ENCODE results near the gene USP5. TPM values are rescaled to one million over a fixed set of nuclear protein-coding genes. Genes with fewer than 3 reads are reported as not detected.
A peak's percentile ranks its signal among the peaks of the same experiment; 100 is the strongest.

Gene USP5
- total and polyA plus RNA-seq, 2 donors (not counting 3 experiments of a cell fraction or from before 2014, with no cell fraction given): 68.9 to 135 TPM

DNA sequence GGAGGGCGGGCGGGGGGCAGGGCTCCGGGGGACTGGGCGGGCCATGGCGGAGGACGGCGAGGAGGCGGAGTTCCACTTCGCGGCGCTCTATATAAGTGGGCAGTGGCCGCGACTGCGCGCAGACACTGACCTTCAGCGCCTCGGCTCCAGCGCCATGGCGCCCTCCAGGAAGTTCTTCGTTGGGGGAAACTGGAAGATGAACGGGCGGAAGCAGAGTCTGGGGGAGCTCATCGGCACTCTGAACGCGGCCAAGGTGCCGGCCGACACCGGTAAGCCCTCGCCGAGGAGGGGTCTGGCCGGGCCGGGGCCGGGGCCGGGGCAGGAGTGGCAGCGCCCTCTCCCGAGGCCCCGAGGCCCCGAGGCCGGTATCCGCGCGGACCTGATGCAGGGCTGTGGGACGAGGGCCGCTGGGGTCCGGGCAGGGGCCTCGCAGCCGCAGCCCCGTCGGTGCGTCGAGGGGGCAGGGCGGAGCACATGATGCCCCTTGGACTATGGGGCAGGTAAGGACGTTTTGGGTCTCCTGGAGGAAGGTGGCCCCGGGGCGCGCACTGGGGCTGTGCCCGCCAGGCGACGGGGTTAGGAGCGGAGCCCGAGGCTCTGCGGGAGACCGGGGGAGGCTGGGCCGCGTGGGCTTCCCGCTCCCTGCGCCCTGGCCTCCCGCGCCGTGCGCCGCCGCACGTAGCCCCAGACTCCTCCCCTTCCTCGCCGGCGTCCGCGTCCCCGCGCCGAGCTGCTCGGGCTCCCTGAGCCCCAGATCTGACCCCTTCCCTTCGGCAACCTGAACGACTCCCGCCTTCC, 15.7 kb downstream of the USP5 start, which contains the start of gene TPI1:
Gene TPI1, plus strand, starts transcription at position 119 of the 798 bp plus-strand sequence. Its CDS starts 36 bp downstream, at position 155.
- CTCF ChIA-PET: interaction anchor here (0.8 to 3.9 kb wide), 8 partner anchors 15 to 241 kb away, joined by 3 to 43 read pairs (median 12); partner anchors contain the start of genes C1RL, CDCA3, MLF2 and USP5
- intact Hi-C loops (cut with micrococcal nuclease): loop anchor here (1.0 kb wide), 1 partner anchor 15 kb away; the partner anchor contains the start of gene USP5

More for the DNA sequence above, 15.7 kb downstream of the USP5 start, which contains the start of gene TPI1:
- Histone ChIP-seq H3K27ac (ENCODE audit: insufficient read depth, low read depth, low read length) (peak within 1 kb of the TSS; percentile 43), H3K4me1 (ENCODE audit: control insufficient read depth, extremely low read depth, insufficient read depth, low read length) (peaks cover 32% of the 10 kb centered on the region), H4K20me1 (replicated peaks; ENCODE audit: control insufficient read depth, extremely low read depth, insufficient read depth, low read length) (no peaks in the 10 kb centered on the region), H2AFZ (ENCODE audit: low read depth, low read length) (peak within 1 kb of the TSS; percentile 68), H3K9ac (replicated peaks; ENCODE audit: extremely low read depth, insufficient read depth, low read length) (peak within 1 kb of the TSS; percentile 67), H3K4me3 (replicated peaks in 1 of 3; ENCODE audit: insufficient read depth in 1 of 3, low read depth in 1 of 3, low read length in 3 of 3) (peak within 1 kb of the TSS; percentile 60 to 95 (median 75)), H3K4me2 (ENCODE audit: insufficient read depth, low read length) (peak within 1 kb of the TSS; percentile 75), H3K9me1 (replicated peaks; ENCODE audit: control insufficient read depth, extremely low read depth, insufficient read depth, low read length) (no peaks in the 10 kb centered on the region), H3K36me3 (ENCODE audit: control insufficient read depth in 2 of 2, extremely low read depth in 1 of 2, insufficient read depth in 2 of 2, low read length in 2 of 2) (peaks cover 2 to 33% of the 10 kb centered on the region in 2 experiments), H3K9me3 (replicated peaks; ENCODE audit: control insufficient read depth, insufficient read depth, low read length) (no peaks in the 10 kb centered on the region), H3K79me2 (ENCODE audit: control insufficient read depth, insufficient read depth, low read length) (peaks cover 37% of the 10 kb centered on the region), H3K27me3 (ENCODE audit: control insufficient read depth in 2 of 2, insufficient read depth in 2 of 2, low read length in 2 of 2) (no peaks in the 10 kb centered on the region)
- peak; percentile 86 for FAIRE-seq
- POLR2A ChIA-PET: interaction anchor here (0.6 to 2.4 kb wide), 17 partner anchors 15 to 794 kb away, joined by 3 to 48 read pairs (median 4); partner anchors contain the start of genes C12orf57, CDCA3, LRRC23 and MLF2
- dilution Hi-C loops (cut with MboI; ENCODE audit: extremely low pct_ligation_motif_present, low sequenced_read_pairs): no loop called here
- TF ChIP-seq POLR2AphosphoS5 (IDR thresholded peaks at IDR 0.05; ENCODE audit: insufficient read depth, low read depth, low read length) (peak; percentile 99), CTCF (IDR thresholded peaks at IDR 0.05; ENCODE audit: extremely low read depth in 1 of 2, insufficient read depth in 1 of 2, low read depth in 1 of 2, low read length in 2 of 2) (no peak), POLR2A (IDR thresholded peaks at IDR 0.05; ENCODE audit: low read depth, low read length) (peak; percentile 98)
- peak; percentile 78 for DNase-seq (ENCODE audit: low read depth, low spot score)
- no TSS peak for BruUV-seq (replicated peaks)
